ENCODE results near the gene NOX5.
A peak's percentile ranks its signal among the peaks of the same experiment; 100 is the strongest.

NOX5 gene

GRCh38 chr15:69017978-69018377, 3.5 kb downstream of the NOX5 start:
- ATAC-seq (ENCODE audit: low read depth) (no peak), DNase-seq (ENCODE audit: low spot score in 2 of 2) (no peak)
- H3K4me1 Mint-ChIP-seq: no peaks in the 10 kb centered on the region
- H3K9me3 Mint-ChIP-seq: no peaks in the 10 kb centered on the region
- H3K27me3 Mint-ChIP-seq: peaks cover 8% of the 10 kb centered on the region
- H3K36me3 Mint-ChIP-seq: no peaks in the 10 kb centered on the region
- H3K27ac Mint-ChIP-seq: no peak overlapping the region
- H3K4me3 Mint-ChIP-seq: no peak overlapping the region

GRCh38 chr15:69018951-69019350, 4.5 kb downstream of the NOX5 start:
- no peaks in the 10 kb centered on the region for H3K9me3 Mint-ChIP-seq
- no peaks in the 10 kb centered on the region for H3K36me3 Mint-ChIP-seq
- no peak overlapping the region for H3K27ac Mint-ChIP-seq
- H3K27me3 Mint-ChIP-seq: peaks cover 8% of the 10 kb centered on the region
- no peaks in the 10 kb centered on the region for H3K4me1 Mint-ChIP-seq
- no peak for DNase-seq (ENCODE audit: low spot score in 2 of 2)
- ATAC-seq (ENCODE audit: low read depth): no peak
- no peak overlapping the region for H3K4me3 Mint-ChIP-seq

GRCh38 chr15:69021895-69022294, 7.4 kb downstream of the NOX5 start:
- H3K36me3 Mint-ChIP-seq: no peaks in the 10 kb centered on the region
- no peaks in the 10 kb centered on the region for H3K9me3 Mint-ChIP-seq
- H3K27ac Mint-ChIP-seq: no peak overlapping the region
- peaks cover 6% of the 10 kb centered on the region for H3K27me3 Mint-ChIP-seq
- no peak overlapping the region for H3K4me3 Mint-ChIP-seq
- ATAC-seq (ENCODE audit: low read depth) (no peak), DNase-seq (ENCODE audit: low spot score in 2 of 2) (no peak)
- H3K4me1 Mint-ChIP-seq: peaks cover 2% of the 10 kb centered on the region

GRCh38 chr15:69025320-69025719, 10.8 kb downstream of the NOX5 start:
- ATAC-seq (ENCODE audit: low read depth) (no peak), DNase-seq (ENCODE audit: low spot score in 2 of 2) (no peak)
- no peaks in the 10 kb centered on the region for H3K9me3 Mint-ChIP-seq
- H3K4me1 Mint-ChIP-seq: peaks cover 2% of the 10 kb centered on the region
- H3K4me3 Mint-ChIP-seq: no peak overlapping the region
- H3K27ac Mint-ChIP-seq: no peak overlapping the region
- peaks cover 14% of the 10 kb centered on the region for H3K27me3 Mint-ChIP-seq
- no peaks in the 10 kb centered on the region for H3K36me3 Mint-ChIP-seq

GRCh38 chr15:69026355-69026754, 11.9 kb downstream of the NOX5 start:
- H3K36me3 Mint-ChIP-seq: no peaks in the 10 kb centered on the region
- no peak for ATAC-seq (ENCODE audit: low read depth)
- peaks cover 16% of the 10 kb centered on the region for H3K27me3 Mint-ChIP-seq
- no peak for DNase-seq (ENCODE audit: low spot score in 2 of 2)
- H3K9me3 Mint-ChIP-seq: no peaks in the 10 kb centered on the region
- H3K4me3 Mint-ChIP-seq: no peak overlapping the region
- peaks cover 2% of the 10 kb centered on the region for H3K4me1 Mint-ChIP-seq
- H3K27ac Mint-ChIP-seq: no peak overlapping the region

GRCh38 chr15:69027976-69028518, 13.6 kb downstream of the NOX5 start:
- peaks cover 5% of the 10 kb centered on the region for H3K4me1 Mint-ChIP-seq

GRCh38 chr15:69031013-69032001, 16.8 kb downstream of the NOX5 start:
- Mint-ChIP-seq H3K4me1 (peaks cover 3% of the 10 kb centered on the region), H3K9me3 (no peaks in the 10 kb centered on the region), H3K36me3 (no peaks in the 10 kb centered on the region), H3K4me3 (peak overlapping the region; percentile 35), H3K27me3 (peaks cover 23% of the 10 kb centered on the region), H3K27ac (no peak overlapping the region)
- ATAC-seq (ENCODE audit: low read depth) (peak; percentile 38), DNase-seq (ENCODE audit: low spot score in 2 of 2) (no peak)

More at GRCh38 chr15:69027976-69028518, 13.6 kb downstream of the NOX5 start:
- Mint-ChIP-seq H3K9me3 (no peaks in the 10 kb centered on the region), H3K36me3 (no peaks in the 10 kb centered on the region), H3K27me3 (peaks cover 19% of the 10 kb centered on the region), H3K4me3 (no peak overlapping the region), H3K27ac (no peak overlapping the region)
- DNase-seq (ENCODE audit: low spot score in 2 of 2): no peak
- ATAC-seq (ENCODE audit: low read depth): no peak

- ATAC-seq (ENCODE audit: low read depth) (no peak), DNase-seq (ENCODE audit: low spot score in 2 of 2) (no peak)
- Mint-ChIP-seq H3K4me1 (peaks cover 3% of the 10 kb centered on the region), H3K9me3 (no peaks in the 10 kb centered on the region), H3K4me3 (peak overlapping the region; percentile 35), H3K27me3 (peaks cover 22% of the 10 kb centered on the region), H3K36me3 (no peaks in the 10 kb centered on the region), H3K27ac (no peak overlapping the region)
Observed at GRCh38 chr15:69032031-69032430, 17.5 kb downstream of the NOX5 start.

- DNase-seq (ENCODE audit: low spot score in 2 of 2) (no peak), ATAC-seq (ENCODE audit: low read depth) (no peak)
- Mint-ChIP-seq H3K4me1 (peaks cover 3% of the 10 kb centered on the region), H3K4me3 (no peak overlapping the region), H3K27ac (no peak overlapping the region), H3K27me3 (peaks cover 25% of the 10 kb centered on the region), H3K36me3 (no peaks in the 10 kb centered on the region), H3K9me3 (no peaks in the 10 kb centered on the region)
Observed at GRCh38 chr15:69032703-69033373, 18.3 kb downstream of the NOX5 start.

- Mint-ChIP-seq H3K9me3 (no peaks in the 10 kb centered on the region), H3K36me3 (no peaks in the 10 kb centered on the region), H3K27ac (no peak overlapping the region), H3K27me3 (peaks cover 29% of the 10 kb centered on the region), H3K4me1 (peaks cover 3% of the 10 kb centered on the region), H3K4me3 (no peak overlapping the region)
- ATAC-seq (ENCODE audit: low read depth) (no peak), DNase-seq (ENCODE audit: low spot score in 2 of 2) (no peak)
Observed at GRCh38 chr15:69034352-69034751, 19.9 kb downstream of the NOX5 start.

- H3K4me3 Mint-ChIP-seq: no peak overlapping the region
- peaks cover 3% of the 10 kb centered on the region for H3K4me1 Mint-ChIP-seq
- peaks cover 22% of the 10 kb centered on the region for H3K27me3 Mint-ChIP-seq
- no peak overlapping the region for H3K27ac Mint-ChIP-seq
- H3K36me3 Mint-ChIP-seq: no peaks in the 10 kb centered on the region
- ATAC-seq (ENCODE audit: low read depth) (no peak), DNase-seq (ENCODE audit: low spot score in 2 of 2) (no peak)
- no peaks in the 10 kb centered on the region for H3K9me3 Mint-ChIP-seq
Observed at GRCh38 chr15:69035205-69035917, 20.9 kb downstream of the NOX5 start.

- Mint-ChIP-seq H3K4me3 (no peak overlapping the region), H3K4me1 (peaks cover 3% of the 10 kb centered on the region), H3K27ac (no peak overlapping the region), H3K27me3 (peaks cover 21% of the 10 kb centered on the region), H3K36me3 (no peaks in the 10 kb centered on the region), H3K9me3 (no peaks in the 10 kb centered on the region)
- no peak for DNase-seq (ENCODE audit: low spot score in 2 of 2)
- no peak for ATAC-seq (ENCODE audit: low read depth)
Observed at GRCh38 chr15:69035918-69036258, 21.4 kb downstream of the NOX5 start.

- ATAC-seq (ENCODE audit: low read depth): no peak
- Mint-ChIP-seq H3K4me1 (peaks cover 3% of the 10 kb centered on the region), H3K36me3 (no peaks in the 10 kb centered on the region), H3K9me3 (no peaks in the 10 kb centered on the region), H3K27me3 (peaks cover 21% of the 10 kb centered on the region), H3K4me3 (no peak overlapping the region), H3K27ac (no peak overlapping the region)
- DNase-seq (ENCODE audit: low spot score in 2 of 2): no peak
Observed at GRCh38 chr15:69036826-69037225, 22.3 kb downstream of the NOX5 start.

- peaks cover 18% of the 10 kb centered on the region for H3K27me3 Mint-ChIP-seq
- no peak overlapping the region for H3K27ac Mint-ChIP-seq
Observed at GRCh38 chr15:69037482-69037881, 23.0 kb downstream of the NOX5 start.

More at GRCh38 chr15:69037482-69037881, 23.0 kb downstream of the NOX5 start:
- Mint-ChIP-seq H3K9me3 (no peaks in the 10 kb centered on the region), H3K36me3 (no peaks in the 10 kb centered on the region), H3K4me3 (no peak overlapping the region), H3K4me1 (no peaks in the 10 kb centered on the region)
- DNase-seq (ENCODE audit: low spot score in 2 of 2): no peak
- ATAC-seq (ENCODE audit: low read depth): no peak
